COLO829 (cell line): ENCODE measurements around the gene CIC.

Source experiments
- DNase-seq: peaks from one replicate; pipeline ENCODE4 v3.0.0; 2012; ENCODE audit warnings: low spot score

CIC gene

GRCh38 chr19:42288881-42289555, 20.0 kb downstream of the CIC start:
- no peak for DNase-seq

GRCh38 chr19:42289556-42290041, 20.5 kb downstream of the CIC start:
- no peak for DNase-seq

GRCh38 chr19:42290136-42290522, 21.1 kb downstream of the CIC start:
- no peak for DNase-seq

GRCh38 chr19:42290523-42291434, 21.7 kb downstream of the CIC start:
- no peak for DNase-seq

GRCh38 chr19:42291435-42291810, 22.4 kb downstream of the CIC start:
- DNase-seq: no peak

GRCh38 chr19:42292042-42292960, 23.2 kb downstream of the CIC start:
- DNase-seq: no peak

GRCh38 chr19:42292963-42293362, 23.9 kb downstream of the CIC start:
- DNase-seq: no peak

GRCh38 chr19:42293540-42293939, 24.5 kb downstream of the CIC start:
- no peak for DNase-seq

- no peak for DNase-seq
Measured at GRCh38 chr19:42293948-42294347, 24.9 kb downstream of the CIC start.

- DNase-seq: no peak
Measured at GRCh38 chr19:42294471-42295137, 25.6 kb downstream of the CIC start.

GRCh38 chr19:42295342-42295741, 26.3 kb downstream of the CIC start:
- no peak for DNase-seq

- no peak for DNase-seq
Measured at GRCh38 chr19:42295831-42296525, 26.9 kb downstream of the CIC start.

GRCh38 chr19:42297039-42297438, 28.0 kb downstream of the CIC start:
- DNase-seq: no peak

- no peak for DNase-seq
Measured at GRCh38 chr19:42301646-42302203, 32.7 kb downstream of the CIC start, which contains the start of gene PRR19. TSS of gene PRR19 (plus strand) at chr19:42302132. CDS start at chr19:42309585, 7,453 bp downstream.

- DNase-seq: no peak
Measured at GRCh38 chr19:42303101-42303464, 34.0 kb downstream of the CIC start.

- no peak for DNase-seq
Measured at GRCh38 chr19:42303876-42304275, 34.8 kb downstream of the CIC start.

GRCh38 chr19:42306646-42307045, 37.6 kb downstream of the CIC start:
- no peak for DNase-seq

- DNase-seq: no peak
Measured at GRCh38 chr19:42309686-42310085, 40.6 kb downstream of the CIC start.

GRCh38 chr19:42311657-42312056, 42.6 kb downstream of the CIC start:
- peak; percentile 82 for DNase-seq

- DNase-seq: no peak
Measured at GRCh38 chr19:42312370-42312769, 43.3 kb downstream of the CIC start.
